Kidney (tissue), 14 donors: ENCODE results near the gene GPR15LG. TPM values are rescaled to one million over a fixed set of nuclear protein-coding genes. Genes with fewer than 3 reads are reported as not detected.

Experiments
- DNase-seq, 5 donors: peaks; one replicate each; pipeline ENCODE4 v3.0.0-alpha.2; 2013 to 2020
- FAIRE-seq: peaks from 2 replicates; lab custom pipeline; 2012; peaks lifted over from hg19 to GRCh38; lab: Jason Lieb, UNC
- H3K27ac ChIP-seq, 2 donors: one replicate each; pipeline ENCODE4 v1.7.0; 2013; ENCODE audit warnings: low read depth in 2 of 2, low read length in 2 of 2, inconsistent platforms in 1 of 2
- H3K27me3 ChIP-seq: one replicate; pipeline ENCODE4 v1.7.1; 2013; ENCODE audit warnings: low read length, inconsistent platforms; ENCODE audit not compliant: control insufficient read depth, insufficient read depth
- H3K36me3 ChIP-seq, 3 donors: one replicate each; pipeline versions ENCODE4 v1.7.0 to v1.7.1; 2013; ENCODE audit warnings: low read length in 3 of 3, control low read depth in 1 of 3, inconsistent platforms in 1 of 3; ENCODE audit not compliant: insufficient read depth in 3 of 3, control insufficient read depth in 2 of 3
- H3K4me1 ChIP-seq, 3 donors: one replicate each; pipeline versions ENCODE4 v1.7.0 to v1.7.1; 2013; ENCODE audit warnings: low read length in 3 of 3, inconsistent platforms in 1 of 3, low read depth in 1 of 3; ENCODE audit not compliant: control insufficient read depth in 2 of 3, insufficient read depth in 2 of 3
- H3K4me3 ChIP-seq, 3 donors: one replicate each; pipeline versions ENCODE4 v1.7.0 to v1.8.1; 2013; ENCODE audit warnings: low read length in 3 of 3, control low read depth in 1 of 3, inconsistent platforms in 1 of 3
- H3K9ac ChIP-seq, 3 donors: one replicate each; pipeline versions ENCODE4 v1.7.0 to v1.7.1; 2013; ENCODE audit warnings: low read length in 3 of 3, control low read depth in 1 of 3, inconsistent platforms in 1 of 3
- H3K9me3 ChIP-seq, 3 donors: one replicate each; pipeline versions ENCODE4 v1.7.0 to v1.7.1; 2013; ENCODE audit warnings: low read length in 3 of 3, control low read depth in 1 of 3, inconsistent platforms in 1 of 3; ENCODE audit not compliant: control insufficient read depth in 2 of 3, insufficient read depth in 1 of 3
- intact Hi-C: fragments of 100-400 bp; cut with DNase I; formaldehyde crosslinking; loops from one replicate; pipeline ENCODE4 v1.11.1; 2022
- polyA plus RNA-seq: library from polyadenylated mRNA; stranded (reverse); fragments of 350-450 nt; fragmentation: Illumina TruSeq; extraction: RNeasy Lipid Tissue Mini Kit (QIAGEN cat#74804); gene quantifications from one replicate; pipeline ENCODE4 v1.2.3, GENCODE V29; 2014; ENCODE audit warnings: low read depth, low replicate concordance; ENCODE audit not compliant: insufficient read depth
- total RNA-seq: library from RNA; stranded (reverse); fragmentation: NEBNext Ultra II Directional; extraction: Animal tissue kit (Norgen Biotek cat#: 25700); gene quantifications from one replicate; pipeline ENCODE4 v1.2.1, GENCODE V29; 2021
- TF ChIP-seq, protein P1 (sequence below): IDR thresholded peaks from 3 replicates; pipeline ENCODE4 v1.5.1; 2012; ENCODE audit warnings: mild to moderate bottlenecking, moderate library complexity, borderline replicate concordance; ENCODE audit not compliant: insufficient read depth; ENCODE audit errors: extremely low read depth
- donor health status: control.
- donor health status: control.
- donor health status: control.
- donor health status: control.
- donor health status: control.
- donor health status: DM: yes; HTN: yes; CAD: no.
- donor health status: Normal renal cell carcinoma (clear cell type).

Gene GPR15LG
- total and polyA plus RNA-seq, 2 donors from 2014 or later: 0.44 TPM; not detected in 1

DNA sequence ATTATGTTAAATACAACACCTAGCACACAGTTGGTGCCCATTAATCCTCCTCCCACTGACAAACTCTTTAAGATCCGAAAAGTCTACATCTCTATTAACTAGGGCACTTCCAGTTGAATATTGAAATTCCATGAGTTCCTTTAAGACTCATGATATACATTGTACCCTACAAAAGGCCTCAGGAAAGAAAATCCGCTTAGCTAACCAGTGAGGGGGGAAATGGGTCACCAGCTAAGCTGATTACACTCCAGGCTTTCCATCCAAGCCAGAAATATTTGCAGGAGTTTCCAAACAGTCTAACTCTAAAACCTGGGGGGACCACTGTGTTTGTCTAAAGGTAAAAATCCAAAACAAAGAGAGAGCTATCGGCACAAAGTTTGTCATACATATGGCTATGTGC is 53.0 kb downstream of the GPR15LG start:
- TF ChIP-seq, protein P1, sequence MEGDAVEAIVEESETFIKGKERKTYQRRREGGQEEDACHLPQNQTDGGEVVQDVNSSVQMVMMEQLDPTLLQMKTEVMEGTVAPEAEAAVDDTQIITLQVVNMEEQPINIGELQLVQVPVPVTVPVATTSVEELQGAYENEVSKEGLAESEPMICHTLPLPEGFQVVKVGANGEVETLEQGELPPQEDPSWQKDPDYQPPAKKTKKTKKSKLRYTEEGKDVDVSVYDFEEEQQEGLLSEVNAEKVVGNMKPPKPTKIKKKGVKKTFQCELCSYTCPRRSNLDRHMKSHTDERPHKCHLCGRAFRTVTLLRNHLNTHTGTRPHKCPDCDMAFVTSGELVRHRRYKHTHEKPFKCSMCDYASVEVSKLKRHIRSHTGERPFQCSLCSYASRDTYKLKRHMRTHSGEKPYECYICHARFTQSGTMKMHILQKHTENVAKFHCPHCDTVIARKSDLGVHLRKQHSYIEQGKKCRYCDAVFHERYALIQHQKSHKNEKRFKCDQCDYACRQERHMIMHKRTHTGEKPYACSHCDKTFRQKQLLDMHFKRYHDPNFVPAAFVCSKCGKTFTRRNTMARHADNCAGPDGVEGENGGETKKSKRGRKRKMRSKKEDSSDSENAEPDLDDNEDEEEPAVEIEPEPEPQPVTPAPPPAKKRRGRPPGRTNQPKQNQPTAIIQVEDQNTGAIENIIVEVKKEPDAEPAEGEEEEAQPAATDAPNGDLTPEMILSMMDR: no peak
- H3K27ac ChIP-seq: no peak overlapping the region
- intact Hi-C loops: no loop called here
- no peaks in the 10 kb centered on the region for H3K9me3 ChIP-seq
- H3K36me3 ChIP-seq: no peaks in the 10 kb centered on the region
- FAIRE-seq (no peak), DNase-seq (no peak)
- H3K9ac ChIP-seq: no peak overlapping the region
- H3K27me3 ChIP-seq: no peaks in the 10 kb centered on the region
- H3K4me1 ChIP-seq: no peaks in the 10 kb centered on the region
- no peak overlapping the region for H3K4me3 ChIP-seq

DNA sequence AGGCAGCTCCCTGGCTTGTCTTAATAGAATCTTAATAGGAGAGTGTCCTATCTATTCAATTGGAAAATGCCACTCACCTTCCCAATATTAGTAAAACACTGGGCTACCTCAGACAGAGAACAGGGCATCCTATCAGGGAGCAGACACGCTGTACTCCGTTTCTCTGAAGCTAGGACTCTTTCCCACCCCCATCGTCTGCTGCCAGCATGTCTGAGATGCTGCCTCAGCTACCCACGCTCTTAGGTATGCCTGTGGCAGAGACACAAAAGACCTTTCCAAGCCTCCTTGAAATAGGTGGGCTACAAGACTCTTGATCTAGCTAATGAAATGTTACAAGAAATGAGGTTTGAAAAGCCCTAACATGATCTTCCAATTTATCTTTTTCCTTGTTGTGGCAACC is 54.2 kb downstream of the GPR15LG start:
- Histone ChIP-seq H3K9me3 (no peaks in the 10 kb centered on the region), H3K27ac (no peak overlapping the region), H3K27me3 (no peaks in the 10 kb centered on the region), H3K9ac (no peak overlapping the region), H3K4me3 (no peak overlapping the region), H3K4me1 (no peaks in the 10 kb centered on the region), H3K36me3 (no peaks in the 10 kb centered on the region)
- FAIRE-seq (no peak), DNase-seq (no peak)
- TF ChIP-seq, protein P1: no peak
- intact Hi-C loops: no loop called here

DNA sequence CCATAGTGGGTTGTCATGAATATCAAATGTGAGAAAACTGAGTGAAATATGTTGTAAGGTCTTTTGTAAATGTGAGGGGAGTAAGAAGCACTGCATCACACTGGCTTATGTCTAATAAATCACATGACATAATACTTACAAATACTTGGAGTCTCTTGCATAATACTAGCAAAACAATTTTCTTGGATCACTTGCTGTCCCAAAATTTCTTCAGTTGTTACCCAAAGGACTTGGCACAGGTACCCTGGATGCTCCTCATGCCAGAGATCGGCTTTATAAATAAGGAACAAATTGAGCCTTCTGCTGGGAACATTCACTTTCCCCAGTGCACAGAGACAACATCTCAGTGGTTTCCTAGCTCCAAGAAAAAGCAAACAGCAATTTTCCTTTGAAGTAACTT is 56.8 kb downstream of the GPR15LG start:
- no peak for DNase-seq
- TF ChIP-seq, protein P1: no peak
- no peak overlapping the region for H3K27ac ChIP-seq
- H3K9me3 ChIP-seq: no peaks in the 10 kb centered on the region
- H3K36me3 ChIP-seq: no peaks in the 10 kb centered on the region
- H3K4me1 ChIP-seq: no peaks in the 10 kb centered on the region
- no peaks in the 10 kb centered on the region for H3K27me3 ChIP-seq
- intact Hi-C loops: no loop called here
- no peak overlapping the region for H3K9ac ChIP-seq
- FAIRE-seq: no peak
- H3K4me3 ChIP-seq: no peak overlapping the region

DNA sequence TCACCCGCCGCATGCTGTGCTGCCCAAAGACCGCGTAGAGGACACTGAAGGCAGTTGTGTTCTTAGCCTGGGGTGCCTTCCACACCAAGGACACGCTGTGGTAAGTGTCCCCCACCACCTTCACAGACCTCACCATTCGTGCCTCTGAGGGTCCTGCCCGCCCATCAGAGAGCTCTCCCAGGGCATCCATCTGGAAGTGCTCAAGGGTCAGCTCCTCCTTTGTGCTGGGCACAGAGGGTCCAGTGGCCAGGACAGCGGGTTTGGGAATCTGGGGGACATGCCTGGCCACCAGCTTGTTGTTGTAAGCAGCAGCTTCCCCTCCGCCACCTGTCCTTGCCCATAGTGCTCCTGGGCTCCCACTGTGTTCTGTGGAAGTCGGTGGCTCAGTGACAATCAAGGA is 58.8 kb downstream of the GPR15LG start:
- no peak overlapping the region for H3K27ac ChIP-seq
- no peaks in the 10 kb centered on the region for H3K27me3 ChIP-seq
- no peak for FAIRE-seq
- H3K4me1 ChIP-seq: no peaks in the 10 kb centered on the region
- no peak overlapping the region for H3K4me3 ChIP-seq
- no peak overlapping the region for H3K9ac ChIP-seq
- DNase-seq: no peak
- no peaks in the 10 kb centered on the region for H3K36me3 ChIP-seq
- intact Hi-C loops: no loop called here
- TF ChIP-seq, protein P1: no peak
- H3K9me3 ChIP-seq: no peaks in the 10 kb centered on the region
